GM18499 (cell line): ENCODE measurements around the gene FOSL2.

Source experiments
- ATAC-seq: cut with Tn5 transposase; IDR thresholded peaks from one replicate; pipeline ENCODE4 v1.9.1; 2021; ENCODE audit warnings: moderate number of reproducible peaks; ENCODE audit not compliant: insufficient read depth, unreplicated experiment

FOSL2 gene

DNA sequence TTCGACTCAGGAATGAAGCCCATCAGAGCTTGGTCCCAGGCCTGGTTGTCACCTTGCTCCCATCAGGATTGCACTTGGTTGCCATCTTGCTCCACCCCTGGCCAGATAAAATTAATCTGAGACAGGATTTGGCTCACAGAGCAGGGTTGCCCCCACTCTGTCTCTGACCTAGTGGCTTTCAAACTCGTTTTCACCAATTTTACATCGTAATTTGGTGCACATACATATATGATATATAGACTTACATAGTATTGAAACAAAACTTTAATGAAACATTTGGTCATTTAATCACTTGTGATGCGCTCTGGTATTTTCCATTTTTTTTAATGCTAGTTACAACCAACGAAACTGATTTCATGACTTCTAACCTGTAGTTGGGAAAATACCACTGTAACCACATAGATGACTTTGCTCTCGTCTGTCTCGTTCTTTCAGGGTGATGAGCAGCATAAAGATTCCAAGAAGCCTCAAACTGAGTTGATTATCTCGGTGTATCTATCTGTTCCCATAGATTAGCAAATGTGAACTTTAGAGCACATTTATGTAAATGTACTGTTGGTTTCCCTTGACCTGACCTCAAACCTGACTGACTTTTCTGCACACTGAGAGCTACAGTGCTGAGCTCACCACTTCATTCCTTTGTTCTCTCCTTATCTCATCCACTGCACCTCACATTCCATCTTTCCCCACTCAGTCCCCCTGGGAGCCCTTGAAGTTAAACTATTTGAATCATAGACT, 72.7 kb downstream of the FOSL2 start:
- ATAC-seq = no peak
